Measurements from ENCODE around the gene RGS4. TPM values are rescaled to one million over a fixed set of nuclear protein-coding genes. Genes with fewer than 3 reads are reported as not detected.

RGS4 gene
- total RNA-seq: 0.04 TPM in 1 of 2 replicates, not detected in the other

GRCh38 chr1:163069142-163069541, at the start of gene RGS4:
Gene RGS4 (plus strand): TSS chr1:163069361. CDS start chr1:163069485, 124 bp downstream.

Other genes starting within 250 kb of the RGS4 start
- gene CCDC190, start 208.2 kb upstream of the RGS4 start, total RNA-seq: not detected in 2 replicates
- gene RGS5, start 133.6 kb downstream of the RGS4 start, total RNA-seq: 0.16 and 0.49 TPM in 2 replicates